ENCODE measurements around the gene LRRFIP1. TPM values are rescaled to one million over a fixed set of nuclear protein-coding genes. Genes with fewer than 3 reads are reported as not detected.
"Not testable (repeated sequence)": the region's sequence is repeated elsewhere in the genome, so short reads cannot be mapped to it uniquely, and the experiment has no call there.

LRRFIP1 gene
- total and polyA plus RNA-seq, 12 donors, result 91.5 to 132 (median 110) TPM

- intact Hi-C loops (cut with DNase I), result no loop called here
- TF ChIP-seq CTCF (IDR thresholded peaks at IDR 0.05), result no peak
- Histone ChIP-seq H3K27ac (no peak overlapping the region), H3K4me1 (peaks cover 0 to 13% (median 6%) of the 10 kb centered on the region in 9 donors), H3K4me3 (no peak overlapping the region), H3K27me3 (no peaks in the 10 kb centered on the region), H3K36me3 (peaks cover 0 to 100% (median 56%) of the 10 kb centered on the region in 9 donors), H3K9me3 (no peaks in the 10 kb centered on the region)
- DNase-seq (no peak), ATAC-seq (no peak)
- WGBS, 2 donors, result 93 to 94% methylated on average over 23 of the region's 23 CpGs
Observed at GRCh38 chr2:237760506-237761502, 133.4 kb downstream of the LRRFIP1 start.

- intact Hi-C loops (cut with DNase I); H3K4me3 ChIP-seq; H3K27me3 ChIP-seq; DNase-seq; H3K27ac ChIP-seq; H3K9me3 ChIP-seq: not testable (repeated sequence)
- Histone ChIP-seq H3K36me3 (peaks cover 0 to 99% (median 43%) of the 10 kb centered on the region in 9 donors), H3K4me1 (peaks cover 0 to 30% (median 13%) of the 10 kb centered on the region in 9 donors)
- ATAC-seq, result peak in 1 of 8 donors; percentile 13
- WGBS, 2 donors, result 93 to 95% methylated on average over 9 of the region's 9 CpGs
Observed at GRCh38 chr2:237762291-237763182, 135.2 kb downstream of the LRRFIP1 start.

DNA sequence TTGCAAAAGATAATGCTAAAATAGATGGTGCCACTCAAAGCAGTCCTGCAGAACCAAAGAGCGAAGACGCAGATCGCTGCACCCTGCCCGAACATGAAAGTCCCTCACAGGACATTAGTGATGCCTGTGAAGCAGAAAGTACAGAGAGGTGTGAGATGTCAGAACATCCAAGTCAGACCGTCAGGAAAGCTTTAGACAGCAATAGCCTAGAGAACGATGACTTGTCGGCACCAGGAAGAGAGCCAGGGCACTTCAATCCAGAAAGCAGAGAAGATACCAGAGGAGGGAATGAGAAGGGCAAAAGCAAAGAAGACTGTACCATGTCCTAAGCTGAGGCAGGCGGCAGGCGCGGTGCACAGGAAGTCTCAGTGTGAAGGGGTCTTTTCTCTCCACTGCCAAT is 136.4 kb downstream of the LRRFIP1 start:
- Histone ChIP-seq H3K4me3 (no peak overlapping the region), H3K36me3 (peaks cover 0 to 97% (median 34%) of the 10 kb centered on the region in 9 donors), H3K4me1 (peaks cover 0 to 32% (median 9%) of the 10 kb centered on the region in 9 donors), H3K27me3 (no peaks in the 10 kb centered on the region), H3K27ac (peak overlapping the region in 6 of 10 donors; percentile 14 to 78 (median 30)), H3K9me3 (no peaks in the 10 kb centered on the region)
- no peak for TF ChIP-seq CTCF (IDR thresholded peaks at IDR 0.05)
- 51 to 63% methylated on average over 10 of the region's 10 CpGs for WGBS, 2 donors
- intact Hi-C loops (cut with DNase I), result no loop called here
- ATAC-seq (peak in 6 of 8 donors; percentile 42 to 86 (median 72)), DNase-seq (peak in 1 of 2 donors; percentile 35)

DNA sequence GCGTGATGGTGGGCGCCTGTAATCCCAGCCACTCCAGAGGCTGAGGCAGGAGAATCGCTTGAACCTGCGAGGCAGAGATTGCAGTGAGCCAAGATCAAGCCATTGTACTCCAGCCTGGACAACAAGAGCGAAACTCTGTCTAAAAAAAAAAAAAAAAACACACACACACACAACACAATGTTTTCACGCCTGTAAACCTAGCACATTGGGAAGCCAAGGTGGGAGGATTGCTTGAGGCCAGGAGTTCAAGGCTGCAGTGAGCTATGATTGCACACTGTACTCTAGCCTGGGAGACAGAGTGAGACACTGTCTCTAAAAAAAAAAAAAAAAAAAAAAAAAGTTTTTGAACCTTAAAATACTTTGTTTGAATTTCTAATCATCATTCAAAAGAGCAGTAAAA is 137.7 kb downstream of the LRRFIP1 start:
- Histone ChIP-seq H3K4me1 (peaks cover 0 to 32% (median 9%) of the 10 kb centered on the region in 9 donors), H3K36me3 (peaks cover 0 to 97% (median 20%) of the 10 kb centered on the region in 9 donors), H3K27ac (peak overlapping the region in 3 of 10 donors; percentile 53 to 78 (median 71))
- intact Hi-C loops (cut with DNase I); H3K27me3 ChIP-seq; H3K9me3 ChIP-seq; H3K4me3 ChIP-seq; DNase-seq: not testable (repeated sequence)
- ATAC-seq, result peak in 1 of 8 donors; percentile 22
- WGBS, 2 donors, result 96% methylated on average over 6 of the region's 6 CpGs

DNA sequence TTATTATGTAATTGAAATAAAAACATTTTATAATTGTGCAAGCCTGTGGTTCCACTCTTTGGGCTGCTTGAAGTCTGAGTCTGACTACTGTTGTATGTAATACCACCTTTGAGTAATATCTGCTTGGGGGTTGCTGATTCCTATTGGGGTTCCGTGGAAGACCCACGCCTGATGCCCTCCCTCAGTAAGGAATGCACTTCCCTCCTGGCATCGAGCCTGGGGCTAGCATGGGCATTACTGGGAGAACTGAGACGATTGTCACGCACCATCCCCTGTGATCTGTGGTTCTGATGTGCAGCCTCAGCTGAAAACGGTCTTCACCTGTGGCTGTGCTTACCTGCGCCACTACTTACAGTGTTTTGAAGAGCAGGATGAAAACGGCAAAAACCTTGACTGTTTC is 138.5 kb downstream of the LRRFIP1 start:
- peaks cover 0 to 97% (median 17%) of the 10 kb centered on the region in 9 donors for H3K36me3 ChIP-seq
- ATAC-seq, result peak in 7 of 8 donors; percentile 12 to 60 (median 27)
- WGBS, 2 donors, result 58 to 69% methylated on average over 8 of the region's 8 CpGs

More for the DNA sequence above, 138.5 kb downstream of the LRRFIP1 start:
- no peak for TF ChIP-seq CTCF (IDR thresholded peaks at IDR 0.05)
- no peaks in the 10 kb centered on the region for H3K27me3 ChIP-seq
- H3K4me1 ChIP-seq, result peaks cover 0 to 32% (median 9%) of the 10 kb centered on the region in 9 donors
- intact Hi-C loops (cut with DNase I), result no loop called here
- no peak for DNase-seq
- no peaks in the 10 kb centered on the region for H3K9me3 ChIP-seq
- H3K27ac ChIP-seq, result peak overlapping the region in 6 of 10 donors; percentile 43 to 78 (median 69)
- no peak overlapping the region for H3K4me3 ChIP-seq
